ENCODE data around the gene HBE1. TPM values are rescaled to one million over a fixed set of nuclear protein-coding genes. Genes with fewer than 3 reads are reported as not detected.

HBE1 gene
- total RNA-seq, 1 experiment from 2014 or later = not detected

- no peak for TF ChIP-seq CTCF (conservative IDR thresholded peaks at IDR 0.05)
- no peaks in the 10 kb centered on the region for H3K79me1 ChIP-seq (ENCODE audit: insufficient read depth, low read depth, low read length, poor library complexity, severe bottlenecking)
- no peak overlapping the region for H3K9ac ChIP-seq (ENCODE audit: extremely low read depth, insufficient read length, low read length)
- H4K5ac ChIP-seq (ENCODE audit: insufficient read length, low read depth, low read length) = no peak overlapping the region
- Mint-ChIP-seq H3K36me3 (ENCODE audit: insufficient read depth in 1 of 3, low read depth in 3 of 3) (no peaks in the 10 kb centered on the region; a peak in 1 of 7 replicates), H3K4me3 (no peak overlapping the region), H3K27ac (no peak overlapping the region), H3K9me3 (no peaks in the 10 kb centered on the region), H3K4me1 (no peaks in the 10 kb centered on the region), H3K27me3 (ENCODE audit: low read depth) (no peaks in the 10 kb centered on the region; the same call in 1 of the 2 replicates)
- no peaks in the 10 kb centered on the region for H3K27me3 ChIP-seq (ENCODE audit: insufficient read depth, low read length)
- H2BK5ac ChIP-seq (ENCODE audit: insufficient read length, low read length) = no peak overlapping the region
- H3K4me1 ChIP-seq (ENCODE audit: insufficient read depth, low read length) = no peaks in the 10 kb centered on the region
- H4K8ac ChIP-seq (replicated peaks; ENCODE audit: insufficient read length, low read depth, low read length) = no peak overlapping the region
- no peak overlapping the region for H3T11ph ChIP-seq (ENCODE audit: low read length)
- no peak overlapping the region for H3K27ac ChIP-seq (ENCODE audit: insufficient read length, low read depth, low read length)
- no peak overlapping the region for H3K56ac ChIP-seq (ENCODE audit: insufficient read length, low read depth, low read length)
- H2BK20ac ChIP-seq (ENCODE audit: low read depth, low read length, poor library complexity, severe bottlenecking) = no peak overlapping the region
- H3K4ac ChIP-seq (ENCODE audit: low read depth, low read length) = no peak overlapping the region
- H3K79me2 ChIP-seq (ENCODE audit: insufficient read depth, low read length) = no peaks in the 10 kb centered on the region
- no peak for DNase-seq
- H3K9me3 ChIP-seq (ENCODE audit: control insufficient read depth, low read depth, low read length) = no peaks in the 10 kb centered on the region
- no peak overlapping the region for H2BK15ac ChIP-seq (ENCODE audit: low read depth, low read length)
- H3K14ac ChIP-seq (ENCODE audit: insufficient read depth, low read length) = no peak overlapping the region
- H2AFZ ChIP-seq (ENCODE audit: low read length) = no peak overlapping the region
- H4K20me1 ChIP-seq (ENCODE audit: control insufficient read depth, insufficient read depth, insufficient read length) = no peaks in the 10 kb centered on the region
- H3K18ac ChIP-seq (ENCODE audit: insufficient read length, low read depth, low read length) = no peak overlapping the region
- no peak overlapping the region for H3K23ac ChIP-seq (ENCODE audit: insufficient read length, low read depth, low read length)
- no peak overlapping the region for H2AK5ac ChIP-seq (ENCODE audit: insufficient read length, low read length)
- no peak overlapping the region for H3K4me2 ChIP-seq (ENCODE audit: insufficient read depth, insufficient read length, low read length)
- no peak overlapping the region for H2BK12ac ChIP-seq (ENCODE audit: insufficient read length, low read depth, low read length)
- no peak overlapping the region for H4K91ac ChIP-seq (ENCODE audit: insufficient read length, low read depth, low read length)
- H2BK120ac ChIP-seq (ENCODE audit: low read depth, low read length, poor library complexity, severe bottlenecking) = no peak overlapping the region
- no CpG with 5 or more reads among the region's 3 CpGs for WGBS (ENCODE audit: extremely low coverage, insufficient read length, low lambda C conversion rate)
- no peaks in the 10 kb centered on the region for H3K23me2 ChIP-seq (ENCODE audit: insufficient read length, low read depth, low read length, poor library complexity, severe bottlenecking)
Observed at GRCh38 chr11:5286901-5287300, 17.2 kb upstream of the HBE1 start.

Measured in H9 (cell line).